K562 (cell line): ENCODE data around the gene PDIA4. TPM values are rescaled to one million over a fixed set of nuclear protein-coding genes. Genes with fewer than 3 reads are reported as not detected.

ENCODE experiments used
- E2F1 ChIP-seq: sonication (generic); formaldehyde crosslinking; IDR thresholded peaks from 2 replicates; pipeline ENCODE4 v1.8.1; 2023; ENCODE audit warnings: mild to moderate bottlenecking, missing genetic modification reagents, moderate library complexity
- E2F3 ChIP-seq: fragments of 250-450 bp; sonication (Bioruptor Pico); IDR thresholded peaks from 2 replicates; pipeline ENCODE4 v1.4.0; 2020; ENCODE audit warnings: mild to moderate bottlenecking
- FOS ChIP-seq: IDR thresholded peaks from 3 replicates; pipeline ENCODE4 v1.6.1; 2011; ENCODE audit not compliant: insufficient read length; ENCODE audit errors: extremely low read depth
- FOXA3 ChIP-seq, 2 experiments: fragments of 450-650 bp in 1 of 2; sonication (generic) in 1 of 2; formaldehyde crosslinking; IDR thresholded peaks in 1 of 2; conservative IDR thresholded peaks in 1 of 2; 2 replicates each; pipeline versions ENCODE4 v1.4.0 to v1.8.0; 2020 to 2022; ENCODE audit warnings: mild to moderate bottlenecking in 2 of 2, missing genetic modification reagents in 1 of 2
- HSF4 ChIP-seq: fragments of 250-450 bp; sonication (Bioruptor Pico); IDR thresholded peaks from 2 replicates; pipeline ENCODE4 v2.1.2; 2022; ENCODE audit warnings: mild to moderate bottlenecking, moderate library complexity, borderline replicate concordance
- KLF1 ChIP-seq: fragments of 450-650 bp; IDR thresholded peaks from 2 replicates; pipeline ENCODE4 v1.6.1; 2016; ENCODE audit warnings: missing genetic modification characterization, missing compliant biosample characterization
- MEF2D ChIP-seq: conservative IDR thresholded peaks from 2 replicates; pipeline ENCODE4 v1.6.1; 2016; ENCODE audit warnings: low read depth, missing genetic modification characterization, missing compliant biosample characterization
- MTF1 ChIP-seq: fragments of 250-450 bp; sonication (Bioruptor Pico); IDR thresholded peaks from 2 replicates; pipeline ENCODE4 v1.9.0; 2021; ENCODE audit warnings: moderate library complexity, mild to moderate bottlenecking, inconsistent platforms, borderline replicate concordance
- NFE2 ChIP-seq: IDR thresholded peaks from 2 replicates; pipeline ENCODE4 v1.6.1; 2014; ENCODE audit warnings: antibody characterized with exemption, low read depth
- NFYB ChIP-seq: IDR thresholded peaks from 2 replicates; pipeline ENCODE4 v1.6.1; 2011; ENCODE audit warnings: mild to moderate bottlenecking, moderate library complexity; ENCODE audit not compliant: insufficient read length; ENCODE audit errors: extremely low read depth
- NONO ChIP-seq, 2 experiments: fragments of 200-400 bp in 1 of 2; fragments of 450-650 bp in 1 of 2; formaldehyde crosslinking in 1 of 2; IDR thresholded peaks; 2 replicates each; pipeline ENCODE4 v1.6.1; 2017; ENCODE audit warnings: low read depth in 2 of 2, mild to moderate bottlenecking in 2 of 2, moderate library complexity in 2 of 2, low read length in 1 of 2
- NUFIP1 ChIP-seq: fragments of 450-650 bp; IDR thresholded peaks from 2 replicates; pipeline ENCODE4 v1.6.1; 2018; ENCODE audit not compliant: partially characterized antibody
- PHF20 ChIP-seq: fragments of 450-650 bp; IDR thresholded peaks from 2 replicates; pipeline ENCODE4 v1.6.1; 2018; ENCODE audit not compliant: partially characterized antibody
- PRMT5 ChIP-seq: sonication (generic); formaldehyde crosslinking; IDR thresholded peaks from 2 replicates; pipeline ENCODE4 v1.5.0; 2020; ENCODE audit warnings: missing genetic modification reagents
- SPI1 ChIP-seq: IDR thresholded peaks from 2 replicates; pipeline ENCODE4 v1.6.1; 2011; ENCODE audit warnings: low read depth, low read length, control low read depth, borderline replicate concordance
- TCF7L2 ChIP-seq: fragments of 150-350 bp; IDR thresholded peaks from 2 replicates; pipeline ENCODE4 v1.6.1; 2016; ENCODE audit warnings: low read depth, mild to moderate bottlenecking, low read length, moderate library complexity
- TSC22D4 ChIP-seq: fragments of 450-650 bp; IDR thresholded peaks from 2 replicates; pipeline ENCODE4 v1.6.1; 2016; ENCODE audit warnings: missing genetic modification characterization, missing biosample characterization, control low read depth
- U2AF1 ChIP-seq: fragments of 200-400 bp; formaldehyde crosslinking; optimal IDR thresholded peaks from 2 replicates; pipeline ENCODE3; 2017; ENCODE audit warnings: mild to moderate bottlenecking, low read depth, low read length, moderate library complexity
- YY1 ChIP-seq, 3 experiments: IDR thresholded peaks; 2 replicates each; pipeline ENCODE4 v1.6.1; 2011; ENCODE audit warnings: low read length in 2 of 3, mild to moderate bottlenecking in 2 of 3, moderate library complexity in 2 of 3, borderline replicate concordance in 1 of 3, control low read depth in 1 of 3, low read depth in 1 of 3; ENCODE audit not compliant: insufficient read depth in 3 of 3, insufficient replicate concordance in 2 of 3, control insufficient read depth in 1 of 3, insufficient read length in 1 of 3; ENCODE audit errors: extremely low read depth in 1 of 3
- ZBED1 ChIP-seq: IDR thresholded peaks from 2 replicates; pipeline ENCODE4 v1.6.1; 2014
- ZBTB7A ChIP-seq: IDR thresholded peaks from 2 replicates; pipeline ENCODE4 v1.6.1; 2011; ENCODE audit warnings: low read depth, mild to moderate bottlenecking, low read length, moderate library complexity, borderline replicate concordance; ENCODE audit not compliant: control insufficient read depth
- ZFP36 ChIP-seq: fragments of 150-350 bp; IDR thresholded peaks from 2 replicates; pipeline ENCODE4 v1.6.1; 2018; ENCODE audit warnings: low read length, low read depth; ENCODE audit not compliant: partially characterized antibody
- ZNF140 ChIP-seq: fragments of 250-450 bp; sonication (Bioruptor Pico); IDR thresholded peaks from 2 replicates; pipeline ENCODE4 v1.8.0; 2021; ENCODE audit warnings: moderate library complexity, mild to moderate bottlenecking, inconsistent platforms
- ZNF197 ChIP-seq: fragments of 200-800 bp; sonication (Bioruptor generic); IDR thresholded peaks from 2 replicates; pipeline ENCODE4 v1.6.1; 2016; ENCODE audit warnings: low read depth, missing genetic modification characterization, missing compliant biosample characterization
- ZNF239 ChIP-seq: fragments of 250-450 bp; sonication (Bioruptor Pico); IDR thresholded peaks from 2 replicates; pipeline ENCODE4 v1.4.0; 2020; ENCODE audit warnings: mild to moderate bottlenecking
- ZNF253 ChIP-seq: fragments of 250-450 bp; sonication (Bioruptor Pico); conservative IDR thresholded peaks from 2 replicates; pipeline ENCODE4 v1.6.1; 2021; ENCODE audit warnings: mild to moderate bottlenecking
- ZNF274 ChIP-seq: IDR thresholded peaks from 2 replicates; pipeline ENCODE4 v1.6.1; 2011; ENCODE audit warnings: low read depth, mild to moderate bottlenecking, low read length, moderate library complexity, borderline replicate concordance
- polyA plus RNA-seq, 8 experiments: library from polyadenylated mRNA; depleted of rRNA in 4 of 8; stranded (reverse) in 5 of 8; unstranded in 3 of 8; fragments of >200 nt; fragmentation: Nextera tagmentation in 2 of 8; fragmentation: Illumina TruSeq in 1 of 8; extraction: Ambion mirVana in 2 of 8; extraction: Trizol in 1 of 8; gene quantifications; 2 replicates each; pipeline versions ENCODE4 v1.2.1 to v1.2.3, GENCODE V29; 2011 to 2014; ENCODE audit warnings: inconsistent platforms in 1 of 8, missing spikeins in 1 of 8
- total RNA-seq, 7 experiments: library from RNA; depleted of rRNA in 6 of 7; stranded (reverse); fragments of >200 nt in 6 of 7; fragmentation: Illumina TruSeq in 2 of 7; extraction: Trizol in 2 of 7; gene quantifications; 2 replicates each; pipeline versions ENCODE4 v1.2.1 to v1.2.3, GENCODE V29; 2011 to 2021; ENCODE audit warnings: low replicate concordance in 1 of 7
- TF ChIP-seq, protein P1 (sequence below): sonication (generic); formaldehyde crosslinking; IDR thresholded peaks from 2 replicates; pipeline ENCODE4 v1.8.0; 2022; ENCODE audit warnings: mild to moderate bottlenecking, missing genetic modification reagents

The PDIA4 gene
- total and polyA plus RNA-seq, 9 of the 15 experiments (the other 6 are each of a cell fraction or from before 2014, with no cell fraction given): 9.1 to 175 (median 146) TPM

DNA sequence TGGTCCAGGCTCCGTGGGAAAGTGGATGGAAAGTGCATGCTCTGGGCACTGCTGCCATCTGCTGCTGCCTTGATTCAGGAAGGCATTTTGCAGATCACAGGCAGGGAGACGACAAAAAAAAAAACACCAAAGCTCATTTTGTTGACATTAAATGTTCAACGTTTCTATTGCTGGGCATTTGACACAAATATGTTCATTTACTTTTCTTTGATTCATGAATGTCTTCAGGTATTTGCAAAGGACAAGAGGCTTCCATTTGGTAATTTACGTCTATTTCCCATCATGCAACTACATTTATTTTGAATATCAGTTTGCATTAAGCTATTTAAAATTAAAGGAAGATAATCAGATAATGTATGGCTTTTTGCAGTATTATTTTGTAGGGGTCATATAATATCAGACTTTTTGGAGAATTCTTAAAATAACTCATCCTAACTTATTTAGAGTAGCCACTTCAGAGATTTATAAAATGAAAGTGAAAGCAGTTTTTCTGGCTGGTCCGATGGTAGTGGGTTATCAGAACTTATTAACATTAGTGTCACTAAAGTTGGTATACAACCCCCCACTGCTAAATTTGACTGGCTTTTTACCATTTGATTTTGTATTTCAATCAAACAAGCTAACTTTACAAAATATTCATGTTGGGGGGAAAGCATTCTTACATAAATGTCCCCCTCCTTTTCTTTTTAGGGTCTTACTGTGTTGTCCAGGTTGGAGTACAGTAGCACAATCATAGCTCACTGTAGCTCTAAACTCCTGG, 65.3 kb downstream of the PDIA4 start (continued):
- no peak for TF ChIP-seq KLF1 (tag)
- 0 out of 2 replicates have a peak, but pooled peaks have one; percentile 83 for TF ChIP-seq ZNF197 (CRISPR knock-in tag)
- TF ChIP-seq ZFP36: peak; percentile 34
- TF ChIP-seq ZBTB7A: no peak
- TF ChIP-seq E2F1 (CRISPR knock-in tag): no peak
- no peak for TF ChIP-seq NFE2
- TF ChIP-seq E2F3: no peak
- no peak for TF ChIP-seq TCF7L2
- TF ChIP-seq MTF1 (CRISPR knock-in tag): no peak
- no peak for TF ChIP-seq FOXA3 (CRISPR knock-in tag; conservative IDR thresholded peaks at IDR 0.05 in 1 of 2, IDR thresholded peaks at IDR 0.05 in 1 of 2)
- no peak for TF ChIP-seq PRMT5 (CRISPR knock-in tag)
- TF ChIP-seq, protein P1, sequence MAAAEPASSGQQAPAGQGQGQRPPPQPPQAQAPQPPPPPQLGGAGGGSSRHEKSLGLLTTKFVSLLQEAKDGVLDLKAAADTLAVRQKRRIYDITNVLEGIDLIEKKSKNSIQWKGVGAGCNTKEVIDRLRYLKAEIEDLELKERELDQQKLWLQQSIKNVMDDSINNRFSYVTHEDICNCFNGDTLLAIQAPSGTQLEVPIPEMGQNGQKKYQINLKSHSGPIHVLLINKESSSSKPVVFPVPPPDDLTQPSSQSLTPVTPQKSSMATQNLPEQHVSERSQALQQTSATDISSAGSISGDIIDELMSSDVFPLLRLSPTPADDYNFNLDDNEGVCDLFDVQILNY (CRISPR knock-in tag): no peak
- no peak for TF ChIP-seq MEF2D
- no peak for TF ChIP-seq NFYB
- no peak for TF ChIP-seq NONO (IDR thresholded peaks at IDR 0.05; ENCODE audit: low read depth in 2 of 2, low read length in 1 of 2)
- no peak for TF ChIP-seq U2AF1
- TF ChIP-seq NUFIP1: peak; percentile 39
- no peak for TF ChIP-seq TSC22D4
- no peak for TF ChIP-seq ZNF253 (CRISPR knock-in tag)
- TF ChIP-seq ZNF239 (CRISPR knock-in tag): no peak
- peak in 1 of 3 experiments; percentile 70 for TF ChIP-seq YY1 (IDR thresholded peaks at IDR 0.05; ENCODE audit: borderline replicate concordance in 1 of 3, control insufficient read depth in 1 of 3, extremely low read depth in 1 of 3, insufficient read depth in 3 of 3, insufficient read length in 1 of 3, insufficient replicate concordance in 2 of 3, low read depth in 1 of 3, low read length in 2 of 3)
- TF ChIP-seq PHF20: peak; percentile 61
- no peak for TF ChIP-seq FOS
- TF ChIP-seq SPI1: no peak
- no peak for TF ChIP-seq ZNF274
- TF ChIP-seq ZNF140: no peak
- TF ChIP-seq ZBED1: no peak
- no peak for TF ChIP-seq HSF4 (CRISPR knock-in tag)
